OCI-M2 (cell line): Measurements from ENCODE around the gene ZKSCAN2.

Experiments
- DNase-seq: peaks from one replicate; lab custom pipeline; 2025; ENCODE audit not compliant: unreplicated experiment; lab: John Stamatoyannopoulos, UW

Gene ZKSCAN2

DNA sequence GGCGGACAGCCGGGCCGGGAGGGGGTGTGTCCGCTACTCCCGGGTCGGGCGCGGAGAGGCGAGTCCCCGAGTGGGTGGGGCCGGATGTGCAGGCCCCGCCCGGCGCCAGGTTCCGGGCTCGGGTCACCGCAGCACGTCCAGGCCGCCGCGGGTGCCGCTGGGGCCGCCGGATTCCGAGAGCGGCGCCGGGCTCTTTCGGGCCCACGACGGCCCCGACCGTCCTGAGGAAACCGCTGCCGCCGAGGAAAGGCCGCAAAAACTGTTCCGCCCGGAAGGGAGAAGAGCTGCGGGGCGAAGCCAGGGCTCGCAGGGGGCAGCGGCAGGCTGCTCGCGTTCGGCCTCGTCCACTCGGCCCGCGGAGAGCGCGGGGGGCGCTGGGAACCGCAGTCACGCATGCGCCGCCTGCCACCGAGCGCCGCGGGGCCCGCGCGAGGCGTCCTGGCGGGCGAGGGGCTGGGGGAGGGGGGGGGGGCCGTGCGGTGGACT is at the start of gene ZKSCAN2:
ZKSCAN2 (minus strand) TSS at position 376 of the 486 bp plus-strand sequence. CDS start 718 bp downstream, outside the sequence.
- DNase-seq, result no peak

DNA sequence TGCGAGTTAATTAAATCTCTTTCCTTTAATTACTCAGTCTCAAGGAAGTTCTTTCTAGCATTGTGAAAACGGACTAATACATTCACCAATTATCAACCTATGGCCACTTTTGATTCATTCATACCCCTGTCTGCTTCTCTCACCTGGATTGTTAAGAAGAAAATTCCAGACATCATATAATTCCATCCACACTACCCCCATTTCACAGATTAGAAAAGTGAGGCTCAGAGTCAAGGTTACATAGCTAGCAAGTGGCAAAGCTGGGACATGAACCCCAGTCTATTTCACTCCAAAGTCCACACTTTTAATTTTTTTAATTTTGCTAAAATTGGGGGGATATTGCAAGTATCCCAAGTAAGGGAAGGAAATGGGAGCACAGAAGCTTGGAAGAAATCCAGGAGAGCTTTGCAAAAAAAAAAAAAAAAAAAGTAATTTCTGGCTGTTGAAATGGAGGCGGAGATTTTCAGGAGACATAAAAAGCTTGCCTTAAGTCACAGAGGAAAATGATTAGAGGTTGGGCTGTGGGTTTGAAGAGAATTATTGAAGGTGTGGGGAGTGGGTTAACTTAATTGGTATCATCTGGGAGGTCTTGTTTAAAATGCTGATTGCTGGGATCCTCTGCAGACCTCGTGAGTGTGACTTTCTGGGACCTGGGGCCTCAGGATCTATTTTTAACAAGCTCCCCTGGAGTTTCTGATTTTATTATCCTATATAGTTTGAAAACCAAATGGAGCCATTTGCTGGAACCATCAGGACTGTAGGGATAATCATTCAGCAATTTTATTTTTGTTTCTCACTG is 42.3 kb upstream of the ZKSCAN2 start:
- DNase-seq, result no peak

GRCh38 chr16:25298165-25298872 is 40.7 kb upstream of the ZKSCAN2 start:
- no peak for DNase-seq

- no peak for DNase-seq
These were observed 39.6 kb upstream of the ZKSCAN2 start for GRCh38 chr16:25297151-25297787.

DNA sequence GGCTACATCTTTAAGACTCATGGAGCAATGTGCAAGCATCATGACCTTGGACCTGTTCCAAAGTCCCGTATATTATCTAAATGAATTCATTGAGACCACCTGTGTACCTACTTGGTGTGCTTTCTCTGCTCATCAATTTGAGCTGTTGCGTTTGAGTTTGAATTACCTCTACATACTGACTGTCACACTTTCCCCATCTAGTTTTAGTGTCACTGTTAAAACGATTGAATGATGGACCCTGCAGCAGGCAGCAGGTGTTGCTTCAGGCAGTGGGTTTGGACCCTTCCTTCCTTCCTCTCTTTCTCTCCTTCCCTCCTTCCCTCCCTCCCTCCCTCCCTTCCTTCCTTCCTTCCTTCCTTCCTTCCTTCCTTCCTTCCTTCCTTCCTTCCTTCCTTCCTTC is 33.9 kb upstream of the ZKSCAN2 start:
- no peak for DNase-seq

DNA sequence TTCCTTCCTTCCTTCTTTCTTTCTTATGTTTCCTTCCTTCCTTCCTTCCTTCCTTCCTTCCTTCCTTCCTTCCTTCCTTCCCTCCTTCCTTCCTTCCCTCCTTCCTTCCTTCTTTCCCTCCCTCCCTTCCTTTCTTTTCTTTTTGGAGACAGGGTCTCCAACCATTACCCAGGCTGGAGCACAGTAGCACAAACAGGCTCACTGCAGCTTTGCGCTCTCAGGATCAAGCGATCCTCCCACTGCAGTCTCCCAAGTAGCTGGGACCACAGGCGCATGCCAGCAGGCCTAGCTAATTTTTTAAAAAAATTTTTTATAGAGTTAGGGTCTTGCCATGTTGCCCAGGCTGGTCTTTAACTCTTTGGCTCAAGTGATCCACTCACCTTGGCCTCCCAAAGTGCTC is 31.8 kb upstream of the ZKSCAN2 start:
- DNase-seq, result no peak

GRCh38 chr16:25279491-25279890 is 21.8 kb upstream of the ZKSCAN2 start:
- no peak for DNase-seq

- no peak for DNase-seq
These were observed 13.8 kb upstream of the ZKSCAN2 start for GRCh38 chr16:25271421-25271820.

GRCh38 chr16:25270577-25270976 is 12.9 kb upstream of the ZKSCAN2 start:
- no peak for DNase-seq

DNA sequence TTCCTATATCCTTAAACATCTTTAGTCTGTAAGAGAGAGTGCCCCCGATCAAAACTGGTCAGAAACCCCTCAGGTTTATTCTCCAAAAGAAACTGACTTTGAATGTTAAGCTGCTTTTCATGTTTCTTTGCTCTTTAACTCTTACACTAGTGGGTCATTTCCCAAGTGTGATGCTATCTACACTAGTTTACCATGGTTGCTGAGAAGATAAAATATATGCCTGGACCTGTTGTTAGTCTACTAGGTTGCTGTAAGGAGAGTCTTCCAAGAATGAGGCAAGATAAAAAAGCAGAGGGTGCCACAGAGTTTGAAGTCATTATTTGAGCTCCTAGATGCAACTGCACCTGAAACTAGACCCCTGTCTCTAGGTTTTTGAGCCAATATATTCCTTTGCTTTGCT is 12.2 kb upstream of the ZKSCAN2 start:
- no peak for DNase-seq

GRCh38 chr16:25265968-25266367 is 8.3 kb upstream of the ZKSCAN2 start:
- no peak for DNase-seq

GRCh38 chr16:25264597-25264996 is 7.0 kb upstream of the ZKSCAN2 start:
- DNase-seq, result no peak

GRCh38 chr16:25260416-25260815 is 2.8 kb upstream of the ZKSCAN2 start:
- no peak for DNase-seq

GRCh38 chr16:25258861-25259179 is 1.2 kb upstream of the ZKSCAN2 start:
- DNase-seq, result no peak

GRCh38 chr16:25257956-25258860 is 563 bp upstream of the ZKSCAN2 start:
- DNase-seq, result no peak

GRCh38 chr16:25256695-25257469 is 763 bp downstream of the ZKSCAN2 start:
- no peak for DNase-seq

DNA sequence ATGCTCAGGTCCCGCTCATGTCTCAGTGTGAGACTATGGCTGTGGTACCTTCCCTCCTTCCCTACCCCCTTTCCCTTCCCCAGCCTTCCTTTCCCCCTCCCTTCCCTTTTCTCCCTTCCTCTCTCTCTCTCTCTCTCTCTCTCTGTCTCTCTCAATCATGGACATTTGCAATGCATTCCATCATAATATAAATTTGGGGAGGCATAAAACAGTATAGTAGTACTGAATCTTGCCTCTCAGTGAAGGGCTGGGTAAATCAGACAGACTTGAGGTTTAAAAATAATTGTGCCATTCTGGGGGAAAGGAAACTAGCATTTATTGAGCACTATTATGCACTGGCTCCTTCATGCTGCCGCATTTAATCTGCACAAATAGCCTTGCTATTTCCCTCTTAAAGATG is 4.3 kb downstream of the ZKSCAN2 start:
- no peak for DNase-seq

DNA sequence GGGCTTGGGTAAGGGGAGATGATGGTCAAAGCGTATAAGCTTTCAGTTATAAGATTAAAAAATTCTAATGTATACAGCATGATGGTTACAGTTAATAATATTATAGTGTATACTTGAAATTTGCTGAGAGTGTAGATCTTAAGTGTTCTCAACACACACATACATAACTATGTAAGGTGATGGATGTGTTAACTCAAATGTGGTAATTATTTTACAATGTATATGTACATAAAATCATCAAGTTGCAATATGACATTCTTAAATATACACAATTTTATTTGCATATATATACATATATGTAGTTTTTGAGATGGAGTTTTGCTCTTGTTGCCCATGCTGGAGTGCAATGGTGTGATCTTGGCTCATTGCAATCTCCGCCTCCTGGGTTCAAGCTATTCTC is 7.2 kb downstream of the ZKSCAN2 start:
- no peak for DNase-seq

DNA sequence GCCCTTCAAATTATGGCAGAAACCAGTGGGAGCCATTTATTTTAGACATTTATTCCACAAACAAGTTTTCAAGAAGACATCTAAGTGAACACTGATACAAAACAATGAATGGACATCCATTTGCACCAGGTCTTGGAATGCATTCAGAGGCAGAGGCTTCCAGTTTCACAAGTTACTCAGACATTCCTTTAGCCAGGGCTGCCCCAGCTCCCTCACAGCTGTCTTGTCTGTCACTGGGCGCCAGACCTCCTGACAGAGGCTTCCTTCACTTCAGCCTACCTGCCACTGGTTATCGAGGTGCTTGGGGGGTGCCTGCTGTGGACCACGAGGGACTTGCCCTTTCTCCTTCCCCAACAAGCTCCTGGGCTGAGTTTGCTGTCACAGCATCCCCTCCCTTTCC is 21.7 kb downstream of the ZKSCAN2 start:
- no peak for DNase-seq

GRCh38 chr16:25228372-25228771 is 29.3 kb downstream of the ZKSCAN2 start:
- DNase-seq, result no peak
